Breast epithelium (tissue), 4 donors: Measurements from ENCODE around the gene SLC37A2. TPM values are rescaled to one million over a fixed set of nuclear protein-coding genes. Genes with fewer than 3 reads are reported as not detected.

Experiments
- DNase-seq, 2 donors: peaks; one replicate each; pipeline ENCODE4 v3.0.0-alpha.2; 2019; ENCODE audit warnings: low spot score in 2 of 2
- H3K27ac ChIP-seq, 2 donors: fragments of 200-600 bp; sonication (generic) in 1 of 2; one replicate each; pipeline ENCODE4 v1.5.1; 2016 to 2019; ENCODE audit warnings: mild to moderate bottlenecking in 1 of 2
- H3K27me3 ChIP-seq, 2 donors: fragments of 200-600 bp; sonication (generic) in 1 of 2; one replicate each; pipeline versions ENCODE4 v1.5.1 to v1.6.0; 2017 to 2019; ENCODE audit warnings: control low read depth in 1 of 2, mild to moderate bottlenecking in 1 of 2
- H3K36me3 ChIP-seq: fragments of 200-600 bp; one replicate; pipeline ENCODE4 v1.5.1; 2019
- H3K4me1 ChIP-seq, 2 donors: fragments of 200-600 bp; sonication (generic); one replicate each; pipeline ENCODE4 v1.5.1; 2016 to 2019; ENCODE audit warnings: control low read depth in 1 of 2
- H3K4me3 ChIP-seq, 3 donors: fragments of 200-600 bp; sonication (generic); 1 replicate in 2 of 3; 2 replicates in 1 of 3; pipeline ENCODE4 v1.5.1; 2016 to 2019; ENCODE audit warnings: mild to moderate bottlenecking in 3 of 3, moderate library complexity in 2 of 3
- H3K9me3 ChIP-seq, 2 donors: fragments of 200-600 bp; sonication (generic) in 1 of 2; one replicate each; pipeline ENCODE4 v1.5.1; 2016 to 2019; ENCODE audit warnings: control low read depth in 1 of 2
- POLR2A ChIP-seq: fragments of 450-650 bp; IDR thresholded peaks from one replicate; pipeline ENCODE4 v1.6.1; 2016; ENCODE audit warnings: antibody characterized with exemption, mild to moderate bottlenecking, moderate library complexity
- POLR2AphosphoS5 ChIP-seq, 3 donors: sonication (generic); formaldehyde crosslinking; IDR thresholded peaks; one replicate each; pipeline ENCODE4 v1.6.1; 2017; ENCODE audit warnings: antibody characterized with exemption in 3 of 3
- intact Hi-C: fragments of 100-400 bp; cut with DNase I; formaldehyde crosslinking; loops from one replicate; pipeline ENCODE4 v1.15.1; 2023; ENCODE audit warnings: low total_unique reads
- total RNA-seq, 3 donors: library from RNA; depleted of rRNA; stranded (reverse); fragments of >200 nt; gene quantifications; one replicate each; pipeline ENCODE4 v1.1.0, GENCODE V29; 2016
- TF ChIP-seq, protein P1 (sequence below), 3 donors: fragments of 450-650 bp; IDR thresholded peaks; one replicate each; pipeline ENCODE4 v1.5.1; 2016 to 2017; ENCODE audit warnings: antibody characterized with exemption in 3 of 3, mild to moderate bottlenecking in 3 of 3, moderate library complexity in 3 of 3

The SLC37A2 gene
- total RNA-seq, 3 donors from 2014 or later: 3.9 to 38.9 (median 13.6) TPM

- Histone ChIP-seq H3K4me1 (no peaks in the 10 kb centered on the region), H3K9me3 (no peaks in the 10 kb centered on the region), H3K27ac (no peak overlapping the region), H3K27me3 (no peaks in the 10 kb centered on the region), H3K4me3 (no peak overlapping the region), H3K36me3 (no peaks in the 10 kb centered on the region)
- DNase-seq: no peak
- intact Hi-C loops: no loop called here
- TF ChIP-seq POLR2A: no peak
- TF ChIP-seq POLR2AphosphoS5 (IDR thresholded peaks at IDR 0.05): no peak
- TF ChIP-seq, protein P1, sequence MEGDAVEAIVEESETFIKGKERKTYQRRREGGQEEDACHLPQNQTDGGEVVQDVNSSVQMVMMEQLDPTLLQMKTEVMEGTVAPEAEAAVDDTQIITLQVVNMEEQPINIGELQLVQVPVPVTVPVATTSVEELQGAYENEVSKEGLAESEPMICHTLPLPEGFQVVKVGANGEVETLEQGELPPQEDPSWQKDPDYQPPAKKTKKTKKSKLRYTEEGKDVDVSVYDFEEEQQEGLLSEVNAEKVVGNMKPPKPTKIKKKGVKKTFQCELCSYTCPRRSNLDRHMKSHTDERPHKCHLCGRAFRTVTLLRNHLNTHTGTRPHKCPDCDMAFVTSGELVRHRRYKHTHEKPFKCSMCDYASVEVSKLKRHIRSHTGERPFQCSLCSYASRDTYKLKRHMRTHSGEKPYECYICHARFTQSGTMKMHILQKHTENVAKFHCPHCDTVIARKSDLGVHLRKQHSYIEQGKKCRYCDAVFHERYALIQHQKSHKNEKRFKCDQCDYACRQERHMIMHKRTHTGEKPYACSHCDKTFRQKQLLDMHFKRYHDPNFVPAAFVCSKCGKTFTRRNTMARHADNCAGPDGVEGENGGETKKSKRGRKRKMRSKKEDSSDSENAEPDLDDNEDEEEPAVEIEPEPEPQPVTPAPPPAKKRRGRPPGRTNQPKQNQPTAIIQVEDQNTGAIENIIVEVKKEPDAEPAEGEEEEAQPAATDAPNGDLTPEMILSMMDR (IDR thresholded peaks at IDR 0.05): no peak
Measured at GRCh38 chr11:125074511-125075241, 11.6 kb downstream of the SLC37A2 start.

DNA sequence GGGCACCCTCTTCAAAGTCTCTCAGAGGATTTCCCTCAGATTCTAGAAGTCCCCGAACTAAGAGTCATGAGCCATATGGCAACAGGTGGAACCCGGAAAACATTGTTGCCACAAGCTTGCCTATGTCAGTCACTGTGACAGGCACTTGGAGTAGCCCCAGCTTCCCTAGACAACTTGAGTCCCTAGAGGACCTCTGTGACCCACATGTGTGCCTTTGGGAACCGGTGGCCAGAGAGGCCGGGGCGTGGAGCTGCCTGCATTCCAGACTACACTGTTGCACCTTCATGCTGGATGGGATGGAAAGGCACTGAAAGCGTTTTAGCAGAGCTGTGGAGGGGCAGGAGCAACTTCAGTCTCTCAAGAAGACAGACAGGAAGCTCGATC lies 12.1 kb downstream of the SLC37A2 start:
- Histone ChIP-seq H3K9me3 (no peaks in the 10 kb centered on the region), H3K4me3 (no peak overlapping the region), H3K36me3 (no peaks in the 10 kb centered on the region), H3K27ac (no peak overlapping the region), H3K4me1 (no peaks in the 10 kb centered on the region), H3K27me3 (no peaks in the 10 kb centered on the region)
- TF ChIP-seq POLR2A: no peak
- TF ChIP-seq POLR2AphosphoS5 (IDR thresholded peaks at IDR 0.05): no peak
- TF ChIP-seq, protein P1 (IDR thresholded peaks at IDR 0.05): no peak
- DNase-seq: no peak
- intact Hi-C loops: no loop called here

GRCh38 chr11:125075900-125076317 lies 12.8 kb downstream of the SLC37A2 start:
- no peaks in the 10 kb centered on the region for H3K36me3 ChIP-seq
- no peak overlapping the region for H3K27ac ChIP-seq
- H3K4me1 ChIP-seq: no peaks in the 10 kb centered on the region
- DNase-seq: no peak
- H3K27me3 ChIP-seq: no peaks in the 10 kb centered on the region
- TF ChIP-seq POLR2AphosphoS5 (IDR thresholded peaks at IDR 0.05) (no peak), POLR2A (no peak)
- TF ChIP-seq, protein P1 (IDR thresholded peaks at IDR 0.05): no peak
- no peaks in the 10 kb centered on the region for H3K9me3 ChIP-seq
- H3K4me3 ChIP-seq: no peak overlapping the region
- intact Hi-C loops: no loop called here

- intact Hi-C loops: no loop called here
- no peak overlapping the region for H3K27ac ChIP-seq
- no peak for DNase-seq
- no peaks in the 10 kb centered on the region for H3K36me3 ChIP-seq
- no peaks in the 10 kb centered on the region for H3K27me3 ChIP-seq
- H3K4me1 ChIP-seq: no peaks in the 10 kb centered on the region
- no peak overlapping the region for H3K4me3 ChIP-seq
- no peak for TF ChIP-seq POLR2AphosphoS5 (IDR thresholded peaks at IDR 0.05)
- TF ChIP-seq POLR2A: no peak
- TF ChIP-seq, protein P1 (IDR thresholded peaks at IDR 0.05): no peak
- no peaks in the 10 kb centered on the region for H3K9me3 ChIP-seq
Measured at GRCh38 chr11:125076378-125076945, 13.4 kb downstream of the SLC37A2 start.

DNA sequence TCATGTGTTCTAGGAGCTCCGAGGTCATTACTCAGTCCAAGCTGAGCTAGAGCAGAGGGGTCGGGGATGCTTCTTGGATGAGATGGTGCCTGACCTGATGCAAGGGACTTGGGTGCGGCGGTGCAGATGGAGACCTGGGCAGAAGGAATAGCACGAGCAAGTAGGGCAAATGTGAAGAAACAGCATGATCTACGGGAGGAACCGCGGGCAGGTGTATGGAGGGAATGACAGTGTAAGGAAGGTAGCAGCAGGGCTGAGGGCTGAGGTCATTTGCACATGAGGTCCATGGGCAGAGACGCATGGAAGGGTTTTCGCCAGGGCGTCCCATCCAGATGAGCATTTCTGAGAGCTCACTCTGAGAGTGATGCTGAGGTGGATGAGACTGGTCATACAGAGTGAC lies 14.9 kb downstream of the SLC37A2 start:
- Histone ChIP-seq H3K27me3 (no peaks in the 10 kb centered on the region), H3K9me3 (no peaks in the 10 kb centered on the region), H3K36me3 (no peaks in the 10 kb centered on the region), H3K27ac (no peak overlapping the region), H3K4me3 (no peak overlapping the region), H3K4me1 (no peaks in the 10 kb centered on the region)
- TF ChIP-seq POLR2AphosphoS5 (IDR thresholded peaks at IDR 0.05) (no peak), POLR2A (no peak)
- TF ChIP-seq, protein P1 (IDR thresholded peaks at IDR 0.05): no peak
- no peak for DNase-seq
- intact Hi-C loops: no loop called here
